GM13977 (cell line): ENCODE measurements around the gene CDK16.
A peak's percentile ranks its signal among the peaks of the same experiment; 100 is the strongest.

Experiments used
- DNase-seq: peaks from one replicate; pipeline ENCODE4 v3.0.0; 2012; ENCODE audit warnings: low spot score
- in situ Hi-C: fragments of 300-500 bp; cut with MboI; formaldehyde crosslinking; loops from one replicate; pipeline ENCODE4 v1.12.0; 2022; ENCODE audit warnings: low sequenced_read_pairs, low pct_unique_long_range_greater_than_20kb, mixed read lengths, inconsistent platforms; ENCODE audit not compliant: unreplicated experiment
- TF ChIP-seq, protein P1 (sequence below): IDR thresholded peaks from 2 replicates; pipeline ENCODE4 v1.5.1; 2012; ENCODE audit warnings: mild to moderate bottlenecking, control low read depth; ENCODE audit not compliant: insufficient read depth; ENCODE audit errors: extremely low read depth, missing control alignments

The CDK16 gene

GRCh38 chrX:47218280-47218919, at the start of gene CDK16:
CDK16 (plus strand) TSS chrX:47218681; CDS start chrX:47223558, 4,877 bp downstream.
- DNase-seq = peak; percentile 96
- TF ChIP-seq, protein P1, sequence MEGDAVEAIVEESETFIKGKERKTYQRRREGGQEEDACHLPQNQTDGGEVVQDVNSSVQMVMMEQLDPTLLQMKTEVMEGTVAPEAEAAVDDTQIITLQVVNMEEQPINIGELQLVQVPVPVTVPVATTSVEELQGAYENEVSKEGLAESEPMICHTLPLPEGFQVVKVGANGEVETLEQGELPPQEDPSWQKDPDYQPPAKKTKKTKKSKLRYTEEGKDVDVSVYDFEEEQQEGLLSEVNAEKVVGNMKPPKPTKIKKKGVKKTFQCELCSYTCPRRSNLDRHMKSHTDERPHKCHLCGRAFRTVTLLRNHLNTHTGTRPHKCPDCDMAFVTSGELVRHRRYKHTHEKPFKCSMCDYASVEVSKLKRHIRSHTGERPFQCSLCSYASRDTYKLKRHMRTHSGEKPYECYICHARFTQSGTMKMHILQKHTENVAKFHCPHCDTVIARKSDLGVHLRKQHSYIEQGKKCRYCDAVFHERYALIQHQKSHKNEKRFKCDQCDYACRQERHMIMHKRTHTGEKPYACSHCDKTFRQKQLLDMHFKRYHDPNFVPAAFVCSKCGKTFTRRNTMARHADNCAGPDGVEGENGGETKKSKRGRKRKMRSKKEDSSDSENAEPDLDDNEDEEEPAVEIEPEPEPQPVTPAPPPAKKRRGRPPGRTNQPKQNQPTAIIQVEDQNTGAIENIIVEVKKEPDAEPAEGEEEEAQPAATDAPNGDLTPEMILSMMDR = no peak
- in situ Hi-C loops = no loop called here

GRCh38 chrX:47169273-47169672, 49.2 kb upstream of the CDK16 start:
- no peak for DNase-seq
- in situ Hi-C loops = no loop called here
- TF ChIP-seq, protein P1 = no peak

DNA sequence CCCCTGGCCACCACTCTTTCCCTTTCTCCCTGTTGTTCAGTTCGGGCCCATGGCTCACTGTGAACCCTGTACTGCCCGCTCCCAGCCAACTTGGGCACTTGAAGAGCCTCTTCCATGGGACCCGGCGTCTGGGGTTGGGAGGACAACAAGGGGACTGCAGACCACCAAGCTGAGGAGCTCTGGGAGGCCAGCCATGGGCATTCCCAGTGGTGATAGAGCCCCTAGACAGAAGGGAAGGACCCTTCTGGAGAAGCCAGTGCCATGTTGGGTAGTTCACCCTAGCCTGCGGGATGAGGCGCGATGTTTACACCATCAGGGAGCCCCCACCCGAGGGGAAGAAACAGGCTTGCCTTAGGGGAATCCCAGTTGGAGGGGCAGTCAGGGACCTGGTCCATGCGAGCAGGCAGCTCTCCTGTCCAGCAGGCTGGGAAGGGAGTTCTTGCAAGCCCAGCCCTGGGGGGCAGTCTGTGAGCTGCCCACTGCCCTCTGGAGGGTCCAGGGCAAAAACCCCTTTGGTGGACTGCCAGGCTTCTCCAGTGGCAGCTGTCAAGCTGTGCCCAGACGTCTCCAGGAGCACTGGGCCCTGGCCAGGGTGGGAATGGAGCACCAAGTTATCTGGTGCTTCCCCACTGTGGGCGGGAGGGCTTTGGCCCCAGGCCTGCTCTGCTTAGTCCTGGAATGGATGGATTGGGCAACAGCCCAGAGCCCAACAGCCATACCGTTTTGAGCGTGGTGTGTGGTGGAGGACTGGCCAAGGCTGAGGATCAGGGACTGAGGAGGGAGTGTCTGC, 48.6 kb upstream of the CDK16 start:
- no peak for DNase-seq
- TF ChIP-seq, protein P1 = no peak
- in situ Hi-C loops = no loop called here

DNA sequence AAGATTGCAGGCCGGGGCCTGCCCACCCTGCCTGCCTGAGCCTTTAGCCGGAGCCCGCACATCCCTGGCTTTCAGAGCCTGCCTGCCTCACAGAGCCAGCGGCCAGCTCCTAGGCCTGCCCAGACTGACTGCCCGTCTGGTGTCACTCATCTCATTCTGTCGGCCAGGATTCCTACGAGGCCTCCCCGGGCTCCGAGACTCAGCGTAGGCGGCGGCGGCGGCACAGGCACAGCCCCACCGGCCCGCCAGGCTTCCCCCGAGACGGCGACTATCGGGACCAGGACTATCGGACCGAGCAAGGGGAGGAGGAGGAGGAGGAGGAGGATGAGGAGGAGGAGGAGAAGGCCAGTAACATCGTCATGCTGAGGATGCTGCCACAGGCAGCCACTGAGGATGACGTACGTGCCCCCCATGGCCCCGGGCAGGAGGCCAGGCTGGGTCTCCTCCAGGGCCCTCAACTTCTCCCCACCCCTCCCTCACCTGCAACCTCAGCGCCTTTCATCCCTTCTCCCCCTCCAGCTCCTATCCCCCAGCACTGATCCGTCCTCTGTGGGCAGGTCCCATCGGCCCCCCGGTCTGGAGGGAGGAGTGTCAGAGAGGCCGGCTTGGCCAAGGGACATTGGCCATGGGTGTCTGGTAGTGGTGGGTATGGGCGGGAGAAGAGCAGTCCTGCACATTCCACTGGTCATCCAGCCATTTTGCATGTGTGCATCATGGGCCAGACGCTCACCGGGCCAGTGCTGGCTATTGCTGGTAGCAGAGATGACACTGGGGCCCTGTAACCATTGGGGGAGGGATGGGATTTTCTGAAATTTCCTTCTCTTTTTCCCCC, 47.4 kb upstream of the CDK16 start:
- DNase-seq = no peak
- in situ Hi-C loops = no loop called here
- TF ChIP-seq, protein P1 = no peak

DNA sequence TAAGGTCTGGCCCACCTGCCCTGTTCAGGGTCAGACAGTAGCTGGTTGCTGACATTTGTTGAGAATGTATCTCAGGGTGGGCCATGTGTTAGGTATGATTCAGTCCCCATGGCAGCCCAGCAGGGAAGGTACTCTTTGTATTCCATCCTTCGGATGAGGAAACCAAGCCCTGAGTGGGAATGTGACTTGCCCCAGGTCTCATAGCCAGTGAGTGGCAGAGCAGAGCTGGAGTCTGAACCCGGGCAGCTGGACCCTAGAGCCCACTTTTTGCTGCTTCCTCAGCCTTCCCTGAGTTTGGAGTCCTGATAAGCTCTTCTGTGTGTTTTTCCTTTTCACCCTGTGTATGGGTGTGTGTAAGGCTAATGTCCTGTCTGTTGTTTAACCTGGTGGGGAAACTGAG, 46.5 kb upstream of the CDK16 start:
- TF ChIP-seq, protein P1 = no peak
- no peak for DNase-seq
- in situ Hi-C loops = no loop called here

GRCh38 chrX:47172549-47172948, 45.9 kb upstream of the CDK16 start:
- DNase-seq = no peak
- in situ Hi-C loops = no loop called here
- TF ChIP-seq, protein P1 = no peak
